Measurements from ENCODE around the gene HRAS.

HRAS gene

DNA sequence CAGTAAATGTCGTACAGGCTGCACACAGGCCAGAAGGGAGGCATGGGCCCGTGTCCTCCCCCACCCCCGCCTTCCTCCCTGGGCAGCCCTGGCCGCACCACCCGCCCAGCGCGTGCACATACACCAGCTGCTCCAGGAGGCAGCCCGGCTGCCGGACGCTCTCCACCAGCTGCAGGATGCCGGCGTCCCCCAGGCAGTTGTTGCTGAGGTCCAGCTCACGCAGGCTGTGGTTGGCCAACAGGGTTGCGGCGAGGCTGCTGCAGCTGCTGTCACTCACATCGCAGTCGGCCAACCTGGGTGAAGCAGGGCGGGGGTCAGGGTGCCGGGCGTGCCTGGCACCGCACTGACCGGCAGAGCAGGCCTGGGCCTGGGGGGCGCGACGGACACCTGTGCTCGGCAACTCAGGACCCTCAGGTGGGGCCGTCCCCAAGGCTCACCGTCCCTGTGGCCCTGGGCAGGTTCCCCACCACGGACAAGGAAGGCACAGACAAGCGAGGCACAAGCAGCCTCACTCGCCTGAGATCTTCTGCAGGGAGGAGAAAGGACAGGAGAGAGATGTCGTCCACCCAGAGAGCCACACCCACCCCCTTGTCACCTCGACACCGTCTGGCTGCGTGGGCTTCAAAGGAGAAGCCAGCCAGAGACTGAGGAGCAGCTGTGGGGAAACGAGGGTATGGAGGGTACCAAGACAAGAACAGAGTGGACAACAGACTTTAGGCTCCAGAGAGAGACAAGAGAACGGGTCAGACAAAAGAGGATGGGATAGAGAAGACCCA, 40.4 kb downstream of the HRAS start:
- DNase-seq (ENCODE audit: low spot score): peak; percentile 88

GRCh38 chr11:492427-493226, 42.7 kb downstream of the HRAS start:
- no peak for DNase-seq (ENCODE audit: low spot score)

GRCh38 chr11:491358-491757, 44.0 kb downstream of the HRAS start:
- no peak for DNase-seq (ENCODE audit: low spot score)

- DNase-seq (ENCODE audit: low spot score): no peak
Observed at GRCh38 chr11:490930-491260, 44.5 kb downstream of the HRAS start.

GRCh38 chr11:490186-490929, 45.0 kb downstream of the HRAS start:
- DNase-seq (ENCODE audit: low spot score): no peak

GRCh38 chr11:489610-490185, 45.7 kb downstream of the HRAS start:
- DNase-seq (ENCODE audit: low spot score): no peak

DNA sequence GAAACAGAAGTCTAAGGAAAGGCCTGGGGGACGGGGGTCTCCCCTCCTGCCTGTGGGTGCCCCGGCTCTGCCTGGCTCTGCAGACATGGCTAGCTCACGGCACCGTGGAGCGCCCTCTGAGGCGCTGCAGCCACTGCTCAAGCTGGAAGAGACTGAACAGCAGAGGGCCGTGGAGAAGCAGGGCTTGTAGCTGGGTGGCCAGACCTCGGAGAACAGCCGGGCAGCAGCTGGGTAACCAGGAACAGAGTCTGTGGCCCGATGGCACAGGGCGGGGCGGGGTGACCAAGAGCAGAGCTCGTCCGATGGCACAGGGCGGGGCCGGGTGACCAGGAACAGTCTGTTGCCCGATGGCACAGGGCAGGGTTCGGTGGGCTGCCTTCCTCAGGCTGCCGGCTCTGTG, 46.4 kb downstream of the HRAS start:
- DNase-seq (ENCODE audit: low spot score): no peak

- no peak for DNase-seq (ENCODE audit: low spot score)
Observed at GRCh38 chr11:488579-488978, 46.8 kb downstream of the HRAS start.

GRCh38 chr11:488062-488461, 47.3 kb downstream of the HRAS start:
- no peak for DNase-seq (ENCODE audit: low spot score)

- DNase-seq (ENCODE audit: low spot score): no peak
Observed at GRCh38 chr11:487571-488021, 47.8 kb downstream of the HRAS start.

DNA sequence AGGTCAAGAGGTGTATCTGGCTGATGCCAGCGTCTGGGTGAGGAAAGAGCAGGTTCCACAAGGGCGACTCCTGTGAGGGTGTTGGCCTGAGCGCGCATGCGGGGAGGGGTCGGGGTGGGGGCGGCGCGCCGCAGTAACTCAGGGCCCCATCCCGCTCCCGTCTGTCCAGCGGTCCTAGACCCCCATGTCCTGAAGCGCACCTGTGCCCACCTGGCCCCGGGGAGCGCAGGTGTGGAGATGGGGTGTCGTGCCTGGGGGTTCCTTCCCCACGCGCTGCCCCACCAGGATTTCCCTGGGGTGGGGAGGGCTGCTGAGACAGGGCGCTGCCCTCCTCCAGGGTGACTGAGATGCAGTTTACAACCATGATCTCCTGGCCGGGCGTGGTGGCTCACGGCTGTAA, 49.2 kb downstream of the HRAS start:
- DNase-seq (ENCODE audit: low spot score): no peak

DNA sequence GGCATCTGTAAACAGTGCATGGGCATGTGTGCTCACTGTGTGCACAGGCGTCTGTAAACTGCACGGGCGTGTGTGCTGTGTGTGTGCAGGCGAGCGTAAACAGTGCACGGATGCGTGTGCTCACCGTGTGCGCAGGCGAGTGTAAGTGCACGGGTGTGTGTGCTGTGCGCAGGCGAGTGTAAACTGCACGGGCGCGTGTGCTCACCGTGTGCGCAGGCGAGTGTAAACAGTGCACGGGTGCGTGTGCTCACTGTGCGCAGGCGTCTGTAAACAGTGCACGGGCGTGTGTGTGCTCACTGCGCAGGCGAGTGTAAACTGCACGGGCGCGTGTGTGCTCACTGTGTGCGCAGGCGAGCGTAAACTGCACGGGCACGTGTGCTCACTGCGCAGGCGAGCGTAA, 50.8 kb downstream of the HRAS start:
- DNase-seq (ENCODE audit: low spot score): no peak

All from putamen (tissue), 1 donor.